HepG2 (cell line): ENCODE results near the gene MTMR3. TPM values are rescaled to one million over a fixed set of nuclear protein-coding genes. Genes with fewer than 3 reads are reported as not detected.

ENCODE experiments used
- FOXJ3 ChIP-seq: sonication (generic); formaldehyde crosslinking; IDR thresholded peaks from 2 replicates; pipeline ENCODE4 v1.4.0; 2020; ENCODE audit warnings: missing genetic modification reagents, mild to moderate bottlenecking, borderline replicate concordance
- LCORL ChIP-seq, 2 experiments: fragments of 450-650 bp in 1 of 2; sonication (generic) in 1 of 2; formaldehyde crosslinking in 1 of 2; IDR thresholded peaks; 2 replicates each; pipeline versions ENCODE4 v1.5.0 to v1.6.1; 2017 to 2020; ENCODE audit warnings: antibody characterized with exemption in 1 of 2, missing genetic modification reagents in 1 of 2
- ZNF430 ChIP-seq: sonication (generic); formaldehyde crosslinking; IDR thresholded peaks from 2 replicates; pipeline ENCODE4 v1.9.0; 2021; ENCODE audit warnings: mild to moderate bottlenecking, missing genetic modification reagents
- ZNF446 ChIP-seq: sonication (generic); formaldehyde crosslinking; IDR thresholded peaks from 2 replicates; pipeline ENCODE4 v1.5.0; 2020; ENCODE audit warnings: mild to moderate bottlenecking, missing genetic modification reagents
- polyA plus RNA-seq, 8 experiments: library from polyadenylated mRNA; depleted of rRNA in 3 of 8; stranded (reverse) in 7 of 8; unstranded in 1 of 8; fragments of >200 nt; fragmentation: Illumina TruSeq in 4 of 8; extraction: Trizol in 4 of 8; gene quantifications; 2 replicates each; pipeline versions ENCODE4 v1.2.1 to v1.2.3, GENCODE V29; 2011 to 2016; ENCODE audit warnings: low read depth in 4 of 8, missing spikeins in 1 of 8, mixed read lengths in 1 of 8; ENCODE audit not compliant: insufficient read depth in 1 of 8
- total RNA-seq, 5 experiments: library from RNA; depleted of rRNA; stranded (reverse); fragments of >200 nt; fragmentation: Illumina TruSeq; extraction: Trizol; gene quantifications; 2 replicates each; pipeline ENCODE4 v1.2.3, GENCODE V29; 2016; ENCODE audit warnings: low read depth in 1 of 5
- TF ChIP-seq, protein P1 (sequence below): sonication (generic); formaldehyde crosslinking; IDR thresholded peaks from 2 replicates; pipeline ENCODE4 v1.9.0; 2021; ENCODE audit warnings: mild to moderate bottlenecking, missing genetic modification reagents
- TF ChIP-seq, protein P2 (sequence below): sonication (generic); formaldehyde crosslinking; IDR thresholded peaks from 2 replicates; pipeline ENCODE4 v1.5.0; 2020; ENCODE audit warnings: mild to moderate bottlenecking, missing genetic modification reagents, borderline replicate concordance

The MTMR3 gene
- total and polyA plus RNA-seq, 2 of the 13 experiments (the other 11 are each of a cell fraction or from before 2014, with no cell fraction given) = 12.6 to 24.8 TPM

- TF ChIP-seq, protein P1, sequence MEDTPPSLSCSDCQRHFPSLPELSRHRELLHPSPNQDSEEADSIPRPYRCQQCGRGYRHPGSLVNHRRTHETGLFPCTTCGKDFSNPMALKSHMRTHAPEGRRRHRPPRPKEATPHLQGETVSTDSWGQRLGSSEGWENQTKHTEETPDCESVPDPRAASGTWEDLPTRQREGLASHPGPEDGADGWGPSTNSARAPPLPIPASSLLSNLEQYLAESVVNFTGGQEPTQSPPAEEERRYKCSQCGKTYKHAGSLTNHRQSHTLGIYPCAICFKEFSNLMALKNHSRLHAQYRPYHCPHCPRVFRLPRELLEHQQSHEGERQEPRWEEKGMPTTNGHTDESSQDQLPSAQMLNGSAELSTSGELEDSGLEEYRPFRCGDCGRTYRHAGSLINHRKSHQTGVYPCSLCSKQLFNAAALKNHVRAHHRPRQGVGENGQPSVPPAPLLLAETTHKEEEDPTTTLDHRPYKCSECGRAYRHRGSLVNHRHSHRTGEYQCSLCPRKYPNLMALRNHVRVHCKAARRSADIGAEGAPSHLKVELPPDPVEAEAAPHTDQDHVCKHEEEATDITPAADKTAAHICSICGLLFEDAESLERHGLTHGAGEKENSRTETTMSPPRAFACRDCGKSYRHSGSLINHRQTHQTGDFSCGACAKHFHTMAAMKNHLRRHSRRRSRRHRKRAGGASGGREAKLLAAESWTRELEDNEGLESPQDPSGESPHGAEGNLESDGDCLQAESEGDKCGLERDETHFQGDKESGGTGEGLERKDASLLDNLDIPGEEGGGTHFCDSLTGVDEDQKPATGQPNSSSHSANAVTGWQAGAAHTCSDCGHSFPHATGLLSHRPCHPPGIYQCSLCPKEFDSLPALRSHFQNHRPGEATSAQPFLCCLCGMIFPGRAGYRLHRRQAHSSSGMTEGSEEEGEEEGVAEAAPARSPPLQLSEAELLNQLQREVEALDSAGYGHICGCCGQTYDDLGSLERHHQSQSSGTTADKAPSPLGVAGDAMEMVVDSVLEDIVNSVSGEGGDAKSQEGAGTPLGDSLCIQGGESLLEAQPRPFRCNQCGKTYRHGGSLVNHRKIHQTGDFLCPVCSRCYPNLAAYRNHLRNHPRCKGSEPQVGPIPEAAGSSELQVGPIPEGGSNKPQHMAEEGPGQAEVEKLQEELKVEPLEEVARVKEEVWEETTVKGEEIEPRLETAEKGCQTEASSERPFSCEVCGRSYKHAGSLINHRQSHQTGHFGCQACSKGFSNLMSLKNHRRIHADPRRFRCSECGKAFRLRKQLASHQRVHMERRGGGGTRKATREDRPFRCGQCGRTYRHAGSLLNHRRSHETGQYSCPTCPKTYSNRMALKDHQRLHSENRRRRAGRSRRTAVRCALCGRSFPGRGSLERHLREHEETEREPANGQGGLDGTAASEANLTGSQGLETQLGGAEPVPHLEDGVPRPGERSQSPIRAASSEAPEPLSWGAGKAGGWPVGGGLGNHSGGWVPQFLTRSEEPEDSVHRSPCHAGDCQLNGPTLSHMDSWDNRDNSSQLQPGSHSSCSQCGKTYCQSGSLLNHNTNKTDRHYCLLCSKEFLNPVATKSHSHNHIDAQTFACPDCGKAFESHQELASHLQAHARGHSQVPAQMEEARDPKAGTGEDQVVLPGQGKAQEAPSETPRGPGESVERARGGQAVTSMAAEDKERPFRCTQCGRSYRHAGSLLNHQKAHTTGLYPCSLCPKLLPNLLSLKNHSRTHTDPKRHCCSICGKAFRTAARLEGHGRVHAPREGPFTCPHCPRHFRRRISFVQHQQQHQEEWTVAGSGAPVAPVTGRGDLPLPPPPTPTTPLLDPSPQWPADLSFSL (CRISPR knock-in tag) = no peak
- TF ChIP-seq ZNF430 = no peak
- TF ChIP-seq, protein P2, sequence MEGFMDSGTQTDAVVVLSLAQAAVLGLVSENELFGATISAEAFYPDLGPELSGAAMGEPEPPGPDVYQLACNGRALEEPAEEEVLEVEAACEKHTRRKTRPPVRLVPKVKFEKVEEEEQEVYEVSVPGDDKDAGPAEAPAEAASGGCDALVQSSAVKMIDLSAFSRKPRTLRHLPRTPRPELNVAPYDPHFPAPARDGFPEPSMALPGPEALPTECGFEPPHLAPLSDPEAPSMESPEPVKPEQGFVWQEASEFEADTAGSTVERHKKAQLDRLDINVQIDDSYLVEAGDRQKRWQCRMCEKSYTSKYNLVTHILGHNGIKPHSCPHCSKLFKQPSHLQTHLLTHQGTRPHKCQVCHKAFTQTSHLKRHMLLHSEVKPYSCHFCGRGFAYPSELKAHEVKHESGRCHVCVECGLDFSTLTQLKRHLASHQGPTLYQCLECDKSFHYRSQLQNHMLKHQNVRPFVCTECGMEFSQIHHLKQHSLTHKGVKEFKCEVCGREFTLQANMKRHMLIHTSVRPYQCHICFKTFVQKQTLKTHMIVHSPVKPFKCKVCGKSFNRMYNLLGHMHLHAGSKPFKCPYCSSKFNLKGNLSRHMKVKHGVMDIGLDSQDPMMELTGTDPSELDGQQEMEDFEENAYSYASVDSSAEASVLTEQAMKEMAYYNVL (CRISPR knock-in tag) = no peak
- no peak for TF ChIP-seq FOXJ3
- TF ChIP-seq LCORL (IDR thresholded peaks at IDR 0.05) = no peak
- no peak for TF ChIP-seq LCORL (CRISPR knock-in tag; IDR thresholded peaks at IDR 0.05)
- no peak for TF ChIP-seq ZNF446 (CRISPR knock-in tag)
Observed at GRCh38 chr22:30010789-30011405, 127.9 kb downstream of the MTMR3 start (continued).
